Renal pelvis (tissue), 4 donors: ENCODE measurements around the gene FBXO44. TPM values are rescaled to one million over a fixed set of nuclear protein-coding genes. Genes with fewer than 3 reads are reported as not detected.
A peak's percentile ranks its signal among the peaks of the same experiment; 100 is the strongest.

Experiments
- DNase-seq: peaks from one replicate; pipeline ENCODE4 v3.0.0-alpha.2; 2013
- polyA plus RNA-seq, 3 donors: library from polyadenylated mRNA; unstranded; fragments of 120-200 nt; gene quantifications; one replicate each; pipeline ENCODE4 v1.2.1, GENCODE V29; 2013; ENCODE audit not compliant: insufficient read length in 3 of 3

The FBXO44 gene
- polyA plus RNA-seq, 3 donors: 19.0 to 21.3 (median 20.6) TPM

DNA sequence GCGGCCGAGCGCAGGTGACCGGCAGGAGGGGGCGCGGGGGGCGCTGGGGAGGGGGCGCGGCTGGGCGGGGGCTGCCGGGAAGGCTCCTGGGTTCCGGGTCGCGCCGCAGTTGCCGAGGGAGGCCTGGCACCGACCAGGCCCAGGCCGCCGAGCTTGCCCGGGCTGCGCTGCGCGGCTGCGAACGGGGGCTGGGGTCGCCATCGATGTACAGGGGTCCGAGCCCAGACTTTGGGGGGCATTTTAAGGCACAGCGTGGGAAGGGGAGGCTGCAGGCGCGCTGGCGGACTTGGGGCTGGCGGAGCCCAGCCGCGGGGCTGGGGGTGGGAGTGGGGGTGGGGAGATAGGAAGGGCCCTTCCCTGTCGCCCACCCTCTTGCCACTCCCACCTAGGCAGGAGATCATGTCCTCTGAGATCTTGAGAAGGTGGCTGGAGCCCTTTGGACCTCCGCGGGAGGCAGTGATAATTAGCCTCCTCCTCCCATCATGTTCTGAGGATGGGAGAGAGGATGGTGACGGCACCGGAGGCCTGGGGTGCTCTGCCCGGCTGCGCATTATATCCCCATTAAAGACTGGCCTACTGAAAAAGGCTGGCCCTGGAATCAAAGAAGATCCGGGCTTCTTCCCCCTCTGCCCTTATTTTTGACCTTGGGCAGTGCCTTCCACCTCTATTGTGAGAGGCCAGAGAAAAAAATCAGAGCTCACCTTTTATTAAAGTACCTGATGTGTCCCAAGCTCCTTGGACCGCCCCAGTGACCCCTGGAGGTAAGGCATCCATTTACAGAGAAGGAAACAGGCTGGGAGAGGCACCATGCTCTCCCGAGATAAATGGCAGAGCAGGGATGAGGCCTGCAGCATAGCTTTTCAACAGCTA lies 497 bp downstream of the FBXO44 start:
- no peak for DNase-seq

DNA sequence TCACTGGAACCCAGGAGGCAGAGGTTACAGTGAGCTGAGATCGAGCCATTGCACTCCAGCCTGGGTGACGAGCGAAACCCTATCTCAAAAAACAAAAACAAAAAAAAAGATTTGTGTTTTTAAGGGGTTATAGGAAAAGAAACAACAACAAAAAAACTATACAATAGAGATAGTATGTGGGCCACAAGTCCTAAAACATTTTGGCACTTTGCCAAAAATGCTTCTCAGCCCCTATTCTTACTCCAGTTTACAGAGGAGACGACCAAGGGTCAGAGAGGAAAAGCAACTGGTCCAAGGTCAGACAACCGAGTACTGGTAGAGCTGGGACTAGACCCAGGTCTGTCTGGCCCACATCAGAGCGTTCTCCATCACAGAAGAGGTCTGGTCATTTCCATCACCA lies 3.0 kb downstream of the FBXO44 start:
- no peak for DNase-seq

DNA sequence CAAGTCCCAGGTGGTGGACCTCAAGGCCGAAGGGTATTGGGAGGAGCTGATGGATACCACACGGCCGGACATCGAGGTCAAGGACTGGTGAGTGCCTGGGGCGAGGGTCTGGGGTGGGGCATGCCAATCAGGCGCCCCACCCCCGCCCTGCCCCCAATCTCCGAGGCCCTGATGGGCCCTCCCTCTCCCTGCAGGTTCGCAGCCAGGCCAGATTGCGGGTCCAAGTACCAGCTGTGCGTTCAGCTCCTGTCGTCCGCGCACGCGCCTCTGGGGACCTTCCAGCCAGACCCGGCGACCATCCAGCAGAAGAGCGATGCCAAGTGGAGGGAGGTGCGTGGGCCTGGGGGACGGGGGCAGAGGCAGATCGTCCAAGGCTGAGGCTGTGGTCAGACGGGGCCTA lies 3.9 kb downstream of the FBXO44 start:
- DNase-seq: no peak

DNA sequence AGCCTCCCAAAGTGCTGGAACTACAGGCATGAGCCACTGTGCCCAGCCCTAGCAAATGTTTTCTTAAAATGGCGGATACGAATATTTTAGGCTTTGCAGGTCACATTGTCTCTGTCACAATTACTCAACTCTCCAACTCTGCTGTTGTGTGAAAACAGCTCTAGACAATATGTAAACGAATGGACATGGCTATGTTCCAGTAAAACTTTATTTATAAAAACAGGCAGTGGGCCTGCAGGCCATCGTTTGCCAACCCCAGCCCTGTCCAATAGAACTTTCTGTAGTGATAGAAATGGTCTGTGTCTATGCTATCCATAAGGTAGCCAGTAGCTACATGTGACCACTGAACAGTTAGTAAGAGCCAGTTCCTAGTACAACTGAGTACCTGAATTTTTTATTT lies 5.1 kb downstream of the FBXO44 start:
- no peak for DNase-seq

DNA sequence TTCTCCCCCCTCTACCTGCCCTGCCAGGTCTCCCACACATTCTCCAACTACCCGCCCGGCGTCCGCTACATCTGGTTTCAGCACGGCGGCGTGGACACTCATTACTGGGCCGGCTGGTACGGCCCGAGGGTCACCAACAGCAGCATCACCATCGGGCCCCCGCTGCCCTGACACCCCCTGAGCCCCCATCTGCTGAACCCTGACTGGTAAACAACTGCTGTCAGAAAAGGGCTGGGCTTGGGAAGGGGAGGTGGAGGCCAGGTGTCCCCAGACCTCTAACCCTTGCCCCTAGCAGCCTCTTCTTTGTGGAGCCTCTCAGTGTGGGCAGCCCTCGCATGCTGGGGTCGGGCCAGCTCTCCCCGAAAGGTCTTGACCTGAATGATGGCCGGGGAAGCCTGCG lies 6.4 kb downstream of the FBXO44 start:
- no peak for DNase-seq

DNA sequence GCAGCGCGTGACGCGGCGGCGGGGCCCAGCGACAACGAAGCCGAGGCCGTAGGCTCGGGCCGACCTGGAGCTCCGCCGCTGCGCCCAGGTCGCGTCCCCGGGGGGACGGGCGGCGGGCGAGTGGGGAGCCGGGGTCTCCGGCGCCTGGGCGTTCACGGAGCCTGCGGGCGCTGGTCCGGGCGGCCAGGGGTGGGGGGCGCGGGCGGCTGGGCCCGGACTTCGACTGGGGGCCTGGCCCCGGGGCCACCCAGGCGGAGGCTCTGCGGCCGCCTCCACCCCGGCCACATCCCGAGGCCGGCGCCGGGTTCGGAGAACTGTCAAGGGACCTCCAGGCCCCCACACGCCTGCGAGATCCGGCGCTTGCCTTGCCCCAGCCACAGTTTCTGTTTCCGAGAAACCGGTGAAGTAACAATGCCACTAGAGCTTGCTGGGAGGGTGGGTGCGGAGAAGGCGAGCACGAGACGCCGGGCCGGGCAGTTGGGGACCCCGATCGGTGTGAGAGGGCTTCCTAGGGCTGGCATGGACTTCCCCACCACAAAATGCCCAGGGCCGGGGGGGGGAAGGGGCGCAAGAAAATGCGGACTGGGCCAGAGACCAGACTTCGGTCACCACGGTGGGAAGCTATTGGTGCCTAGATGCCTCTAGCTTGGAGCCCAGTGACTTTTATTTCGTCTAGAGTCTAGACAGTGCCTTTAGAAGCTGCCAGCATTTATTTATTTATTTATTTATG lies 9.8 kb downstream of the FBXO44 start:
- DNase-seq: peak; percentile 36

DNA sequence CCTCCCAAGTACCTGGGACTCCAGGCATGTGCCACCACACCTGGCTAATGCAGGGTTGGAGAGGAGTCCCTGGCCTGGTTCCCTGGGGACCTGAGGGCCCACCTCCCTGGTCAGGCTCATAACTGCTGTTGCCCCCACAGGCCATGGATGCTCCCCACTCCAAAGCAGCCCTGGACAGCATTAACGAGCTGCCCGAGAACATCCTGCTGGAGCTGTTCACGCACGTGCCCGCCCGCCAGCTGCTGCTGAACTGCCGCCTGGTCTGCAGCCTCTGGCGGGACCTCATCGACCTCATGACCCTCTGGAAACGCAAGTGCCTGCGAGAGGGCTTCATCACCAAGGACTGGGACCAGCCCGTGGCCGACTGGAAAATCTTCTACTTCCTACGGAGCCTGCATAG lies 13.8 kb downstream of the FBXO44 start:
- no peak for DNase-seq

DNA sequence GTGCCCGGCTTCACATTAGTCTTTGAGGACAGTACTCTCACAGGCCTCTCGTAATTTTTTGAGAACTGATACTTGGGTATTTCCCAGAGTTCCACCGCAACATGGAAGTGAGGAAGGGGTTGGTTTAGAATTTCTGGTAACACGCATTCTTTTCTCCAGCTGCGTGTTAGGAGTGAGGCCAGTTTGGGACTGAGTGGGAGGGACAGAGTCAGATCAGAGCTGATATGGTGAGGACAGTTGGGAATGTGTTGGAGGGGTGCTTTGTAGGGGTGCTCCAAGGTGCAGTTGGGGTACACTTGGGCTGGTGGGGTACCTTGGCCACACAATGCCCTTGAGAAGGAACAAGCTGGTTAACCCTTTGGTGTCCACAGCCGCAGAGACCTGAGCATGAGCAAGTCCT lies 16.1 kb downstream of the FBXO44 start:
- no peak for DNase-seq

DNA sequence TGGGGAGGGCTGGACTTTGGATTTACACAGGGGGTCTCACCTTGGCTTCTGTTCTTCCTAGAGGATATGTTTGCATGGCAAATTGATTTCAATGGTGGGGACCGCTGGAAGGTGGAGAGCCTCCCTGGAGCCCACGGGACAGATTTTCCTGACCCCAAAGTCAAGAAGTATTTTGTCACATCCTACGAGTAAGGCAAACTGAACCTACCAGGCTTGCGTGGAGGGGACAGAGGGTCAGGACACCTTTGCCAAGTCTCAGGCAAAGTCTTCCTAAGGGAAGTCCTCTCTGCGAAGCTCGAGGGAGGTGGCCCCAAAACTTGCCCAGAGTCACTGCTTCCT lies 16.5 kb downstream of the FBXO44 start:
- no peak for DNase-seq

DNA sequence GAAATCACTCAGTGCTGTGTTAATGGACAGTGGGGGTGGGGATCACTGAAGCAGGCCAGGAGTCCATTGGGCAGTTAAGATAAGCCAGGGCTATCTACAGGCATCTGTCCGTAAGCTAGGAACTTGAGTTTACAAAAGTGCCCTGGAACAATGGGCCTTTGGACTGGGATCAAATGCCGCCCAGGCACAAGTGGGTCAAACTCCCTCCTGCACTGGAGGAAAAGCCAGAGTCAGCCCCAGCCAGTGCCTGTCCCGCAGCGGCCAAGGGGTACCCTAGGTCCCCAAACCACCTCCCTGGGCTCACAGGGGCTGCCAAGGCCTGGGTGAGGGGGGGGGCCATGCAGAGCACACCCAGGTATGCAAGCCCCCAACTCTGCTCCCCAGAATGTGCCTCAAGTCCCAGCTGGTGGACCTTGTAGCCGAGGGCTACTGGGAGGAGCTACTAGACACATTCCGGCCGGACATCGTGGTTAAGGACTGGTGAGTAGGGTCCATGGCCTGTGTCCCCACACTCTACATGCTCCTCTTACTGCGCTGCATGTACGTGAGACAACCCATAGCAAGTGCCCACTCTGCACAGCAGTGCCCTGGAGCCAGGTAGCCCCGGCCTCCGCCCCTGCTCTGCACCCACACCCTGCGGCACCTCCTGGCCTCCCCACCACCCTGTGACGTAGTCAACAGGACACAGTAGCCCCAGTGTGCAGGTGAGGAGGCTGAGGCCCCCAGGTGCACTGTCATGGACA lies 17.0 kb downstream of the FBXO44 start:
- DNase-seq: no peak

DNA sequence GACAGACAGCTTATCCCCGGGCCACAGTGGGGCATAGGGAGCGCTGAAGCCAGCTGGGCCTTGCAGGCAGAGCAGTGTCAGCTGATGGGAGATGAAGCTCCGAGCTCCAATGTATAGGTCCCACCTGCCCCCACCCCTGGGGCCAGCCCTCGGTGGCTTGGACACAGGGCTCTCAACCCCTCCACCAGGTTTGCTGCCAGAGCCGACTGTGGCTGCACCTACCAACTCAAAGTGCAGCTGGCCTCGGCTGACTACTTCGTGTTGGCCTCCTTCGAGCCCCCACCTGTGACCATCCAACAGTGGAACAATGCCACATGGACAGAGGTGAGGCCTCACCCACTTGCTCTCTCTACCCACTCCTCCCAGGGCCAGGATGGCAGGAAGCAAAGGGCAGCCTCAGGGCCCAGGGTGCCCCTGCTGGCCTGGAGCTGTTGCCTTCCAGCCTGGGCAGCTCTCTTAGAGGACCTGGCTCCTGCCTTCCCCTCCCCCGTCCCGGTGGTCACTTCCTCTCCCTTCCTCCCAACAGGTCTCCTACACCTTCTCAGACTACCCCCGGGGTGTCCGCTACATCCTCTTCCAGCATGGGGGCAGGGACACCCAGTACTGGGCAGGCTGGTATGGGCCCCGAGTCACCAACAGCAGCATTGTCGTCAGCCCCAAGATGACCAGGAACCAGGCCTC lies 18.6 kb downstream of the FBXO44 start:
- DNase-seq: no peak

DNA sequence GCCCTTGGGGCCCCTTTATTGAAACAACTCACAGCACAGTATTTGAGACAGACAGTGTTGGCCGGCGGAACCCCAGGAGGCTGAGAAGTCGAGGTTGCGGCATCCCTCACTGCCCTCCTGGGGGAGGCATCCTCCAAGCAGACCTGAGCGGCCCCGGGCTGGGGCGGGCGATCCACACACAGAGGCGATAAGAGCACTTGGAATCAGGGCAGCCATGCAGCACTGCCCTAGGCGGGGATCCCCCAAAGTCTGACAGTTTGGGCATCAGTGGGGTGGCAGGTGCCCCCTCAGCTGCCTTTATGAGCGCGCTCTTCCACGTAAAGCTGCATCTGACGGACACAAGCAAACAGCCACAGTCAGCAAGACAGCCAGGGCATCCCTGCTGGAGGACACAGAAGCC lies 19.8 kb downstream of the FBXO44 start:
- no peak for DNase-seq

DNA sequence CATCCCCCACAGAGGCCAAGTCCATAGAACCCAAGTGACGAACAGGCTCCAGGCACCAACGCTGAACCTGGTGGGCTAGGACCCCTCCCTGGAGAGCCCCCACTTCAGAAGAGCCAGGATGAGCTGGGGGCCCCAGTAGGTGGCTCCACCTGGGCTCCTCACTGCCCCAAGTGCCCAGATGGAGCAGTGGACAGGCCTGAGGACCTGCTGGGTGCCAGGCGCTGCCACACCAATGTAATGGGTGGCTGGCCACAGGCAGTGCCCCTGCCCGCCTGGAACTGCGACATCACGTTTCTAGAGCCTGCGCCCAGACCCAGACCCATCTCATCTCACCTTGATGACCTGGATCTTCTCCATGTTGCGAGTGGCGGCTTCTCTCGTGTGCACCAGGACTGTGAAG lies 20.6 kb downstream of the FBXO44 start:
- DNase-seq: no peak

DNA sequence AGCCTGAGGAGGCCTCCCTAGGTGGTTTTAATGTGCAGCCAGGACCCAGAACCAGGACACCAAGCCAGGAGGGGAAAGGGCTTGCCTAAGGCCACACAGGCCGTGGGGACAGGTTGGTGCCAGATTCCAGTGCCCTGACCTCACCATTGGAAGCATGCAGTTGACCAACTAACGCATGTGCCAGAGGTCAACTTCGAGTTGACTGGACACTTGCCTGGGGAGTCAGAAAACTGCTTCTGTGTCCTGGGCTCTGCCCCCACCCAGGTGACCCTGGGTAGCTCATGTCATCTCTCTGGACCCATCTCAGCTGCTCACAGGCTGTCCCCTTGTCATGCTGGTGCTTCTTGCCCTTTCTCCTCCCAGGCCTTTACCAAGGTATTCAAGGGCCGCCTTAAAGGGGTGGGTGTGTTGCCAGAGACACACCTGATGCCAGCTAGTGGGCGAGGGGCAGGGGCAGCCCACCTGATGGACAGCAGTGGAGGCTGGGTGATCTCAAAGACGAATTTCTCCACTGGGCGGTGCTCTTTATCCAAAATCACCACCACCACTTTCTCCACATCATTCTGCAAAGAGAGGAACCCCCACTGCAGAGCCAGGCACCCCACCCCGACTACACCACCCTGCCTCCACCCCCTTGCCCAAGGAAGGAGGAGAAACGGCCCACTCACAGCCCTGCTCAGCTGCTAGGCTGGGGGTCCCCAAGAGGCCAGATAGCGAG lies 21.9 kb downstream of the FBXO44 start:
- DNase-seq: no peak

DNA sequence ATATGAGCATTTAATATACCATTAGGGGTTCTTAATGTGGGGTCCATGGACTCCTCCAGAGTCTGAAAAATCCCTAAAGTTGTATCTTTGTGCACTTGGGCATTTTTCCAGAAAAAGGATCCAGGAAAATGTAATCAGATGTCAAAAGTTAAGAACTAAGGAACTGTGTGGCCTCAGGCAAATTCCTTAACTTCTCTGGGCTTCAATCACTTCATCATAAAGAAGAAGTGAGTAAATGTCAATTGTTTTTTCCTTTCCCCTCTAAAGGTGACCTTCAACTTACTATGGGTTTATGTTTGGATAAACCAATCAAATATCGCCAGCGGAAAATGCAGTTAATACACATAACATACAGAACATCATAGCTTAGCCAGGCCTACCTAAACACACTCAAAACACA lies 23.8 kb downstream of the FBXO44 start:
- no peak for DNase-seq

DNA sequence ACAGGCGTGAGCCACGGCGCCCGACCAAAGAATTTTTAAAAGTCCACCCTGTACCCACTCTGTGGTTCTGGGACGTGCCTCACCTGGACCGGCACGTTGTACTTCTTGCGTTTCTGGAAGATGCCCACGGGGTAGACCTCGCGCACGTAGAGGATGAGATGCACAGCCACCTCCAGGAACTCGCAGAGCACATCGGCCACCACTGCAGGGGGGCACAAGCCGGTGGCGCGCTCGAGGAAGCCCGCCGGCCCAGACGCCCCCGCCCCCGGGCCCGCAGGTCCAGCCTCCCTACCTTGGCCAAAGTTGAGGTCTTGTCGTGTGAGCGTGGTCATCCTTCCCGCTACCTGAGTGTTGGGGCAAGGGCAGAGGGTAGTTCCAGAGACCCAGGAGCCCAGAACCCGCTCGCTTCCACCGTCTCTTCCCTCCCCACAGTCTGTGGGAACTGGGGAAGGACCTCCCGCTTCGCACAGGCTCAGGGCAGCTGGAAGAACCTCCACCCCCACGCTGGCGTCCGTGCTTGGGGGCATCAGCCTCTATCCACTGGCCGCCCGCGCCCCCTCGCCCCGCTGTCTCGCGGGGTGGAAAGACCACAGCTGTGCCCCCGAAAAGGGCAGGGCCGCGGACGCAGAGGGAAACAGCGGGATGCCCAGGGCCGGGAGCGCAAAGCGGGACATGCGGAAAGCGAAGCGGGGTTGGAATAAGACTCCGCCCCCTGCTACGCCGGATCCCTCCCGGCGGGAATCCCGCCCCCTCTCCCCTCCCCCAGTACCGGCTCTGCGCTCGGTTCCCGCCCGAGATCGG lies 25.8 kb downstream of the FBXO44 start:
- DNase-seq: peak; percentile 30

DNA sequence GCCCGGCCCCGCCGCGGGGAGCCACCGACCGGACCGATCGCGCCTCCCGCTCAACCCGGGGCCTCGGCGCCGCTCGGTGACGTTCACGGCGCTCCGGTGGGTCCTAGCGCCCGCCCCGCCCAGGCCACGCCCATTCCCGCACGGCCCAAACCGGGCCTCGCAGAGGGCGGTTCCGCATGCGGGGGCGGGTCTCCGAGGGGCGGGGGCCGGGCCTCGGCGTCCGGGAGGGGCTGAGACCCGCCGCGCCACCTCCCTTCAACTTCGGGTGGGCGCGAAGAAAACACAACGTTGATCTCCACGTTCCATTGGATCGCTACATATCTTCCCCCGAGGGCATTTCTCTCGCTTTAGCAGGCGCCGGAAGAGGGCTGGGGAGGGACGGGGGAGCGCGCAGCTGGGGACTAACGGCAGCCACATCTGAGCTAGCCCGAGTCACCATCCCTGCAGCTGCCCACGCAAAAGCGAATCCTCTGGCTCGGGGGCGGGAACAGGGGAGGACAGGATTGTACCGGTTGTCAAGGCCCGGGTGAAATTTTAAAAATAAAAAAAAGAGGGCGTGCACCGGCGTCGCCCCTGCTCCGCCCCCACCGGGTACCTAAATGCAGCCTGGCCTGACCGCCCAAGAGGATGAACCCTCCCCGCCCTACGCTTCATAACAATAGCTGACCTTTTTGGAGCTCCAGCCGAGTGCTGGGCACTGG lies 26.5 kb downstream of the FBXO44 start, which contains the start of gene MAD2L2:
MAD2L2 (minus strand) TSS at position 78 of the 701 bp plus-strand sequence. CDS start 547 bp downstream, outside the sequence.
- peak; percentile 82 for DNase-seq

DNA sequence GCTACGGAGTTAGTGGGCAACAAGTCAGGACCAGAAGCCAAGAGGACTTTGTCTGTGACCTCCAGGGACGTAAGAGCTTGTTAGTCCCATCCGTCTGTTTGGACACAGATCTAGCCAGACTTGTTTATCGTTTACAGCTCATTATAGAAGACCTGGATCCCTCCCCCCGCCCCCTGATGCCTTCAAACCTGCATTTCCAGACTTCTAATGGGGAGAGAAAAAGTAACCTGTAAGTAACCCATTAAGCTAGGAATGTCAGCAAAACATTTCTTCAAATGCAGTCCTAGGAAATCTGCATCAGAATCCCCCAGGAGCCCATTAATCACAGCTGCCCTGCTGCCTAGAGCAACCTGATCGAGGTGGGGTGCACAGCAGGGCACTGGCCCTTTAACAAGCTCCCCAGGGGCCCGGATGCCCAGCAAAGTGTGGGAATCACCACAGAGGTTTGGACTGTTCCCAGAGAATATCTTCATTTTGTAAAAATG lies 27.7 kb downstream of the FBXO44 start:
- DNase-seq: no peak

DNA sequence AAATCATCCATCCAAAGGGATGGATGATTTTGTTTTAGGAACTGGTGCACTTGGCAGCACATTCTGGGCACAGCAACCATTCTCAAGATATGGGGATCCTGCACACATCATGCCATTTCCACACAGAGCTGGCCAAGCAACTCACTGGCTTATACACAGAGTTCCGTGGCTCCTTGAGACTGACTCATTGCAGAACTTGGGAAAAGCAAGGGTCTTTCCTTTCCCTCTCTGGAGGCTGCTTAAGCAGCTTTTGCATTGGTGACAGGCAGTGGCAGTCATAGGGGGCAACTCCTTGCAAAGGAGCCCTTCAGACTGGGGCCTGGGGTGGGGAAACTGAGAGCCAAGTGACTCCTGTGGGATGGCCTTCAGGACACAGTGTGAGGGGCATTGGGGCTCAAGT lies 28.1 kb downstream of the FBXO44 start:
- DNase-seq: no peak

DNA sequence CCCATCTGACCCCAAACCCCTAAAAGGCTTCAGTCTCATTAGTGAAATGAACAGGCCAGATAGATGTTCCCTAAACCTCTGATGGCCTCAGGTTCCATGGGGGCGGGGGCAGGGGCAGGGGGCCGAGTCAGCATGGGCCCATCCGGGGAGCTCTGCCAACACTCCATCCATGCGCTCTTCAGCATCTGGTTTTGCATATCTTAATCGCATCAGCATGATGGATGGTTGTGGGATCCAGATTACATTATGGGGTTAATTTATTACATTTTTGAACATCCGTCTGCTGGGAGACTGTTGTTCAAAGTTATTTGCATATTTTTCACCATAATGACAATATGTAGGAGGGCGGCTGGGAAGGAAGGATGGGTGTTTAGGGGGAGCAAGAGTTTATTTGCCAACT lies 29.4 kb downstream of the FBXO44 start:
- no peak for DNase-seq
